GM18505 (cell line): ENCODE results near the gene MXD1.
"Not testable (repeated sequence)": the region's sequence is repeated elsewhere in the genome, so short reads cannot be mapped to it uniquely, and the experiment has no call there.

Experiments
- ATAC-seq: cut with Tn5 transposase; IDR thresholded peaks from one replicate; pipeline ENCODE4 v1.9.1; 2021; ENCODE audit not compliant: unreplicated experiment
- POLR2A ChIP-seq: IDR thresholded peaks from 4 replicates; pipeline ENCODE4 v1.6.1; 2011; ENCODE audit warnings: borderline replicate concordance; ENCODE audit not compliant: insufficient read depth, insufficient read length; ENCODE audit errors: extremely low read depth

Gene MXD1

GRCh38 chr2:69943843-69944525 lies 29.1 kb downstream of the MXD1 start:
- ATAC-seq = no peak
- no peak for TF ChIP-seq POLR2A

DNA sequence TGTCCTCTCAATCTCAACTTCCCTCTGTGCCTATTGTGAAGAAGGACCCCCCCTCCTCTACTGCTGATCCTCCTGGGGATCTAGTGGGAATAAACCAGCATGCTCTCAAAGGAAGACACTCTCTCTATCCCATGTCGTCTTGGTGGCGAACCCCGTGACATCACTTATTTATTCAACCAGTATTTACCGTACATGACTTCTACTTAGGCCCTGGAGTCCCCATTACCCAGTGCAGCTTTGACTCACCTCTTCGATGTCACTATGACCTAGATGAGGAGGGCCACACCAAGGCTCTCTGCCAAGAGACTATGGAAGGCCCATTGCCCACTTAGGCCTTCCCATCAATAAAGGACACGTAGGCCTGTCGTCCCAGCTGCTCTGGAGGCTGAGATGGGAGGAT lies 29.8 kb downstream of the MXD1 start:
- ATAC-seq = no peak
- no peak for TF ChIP-seq POLR2A

DNA sequence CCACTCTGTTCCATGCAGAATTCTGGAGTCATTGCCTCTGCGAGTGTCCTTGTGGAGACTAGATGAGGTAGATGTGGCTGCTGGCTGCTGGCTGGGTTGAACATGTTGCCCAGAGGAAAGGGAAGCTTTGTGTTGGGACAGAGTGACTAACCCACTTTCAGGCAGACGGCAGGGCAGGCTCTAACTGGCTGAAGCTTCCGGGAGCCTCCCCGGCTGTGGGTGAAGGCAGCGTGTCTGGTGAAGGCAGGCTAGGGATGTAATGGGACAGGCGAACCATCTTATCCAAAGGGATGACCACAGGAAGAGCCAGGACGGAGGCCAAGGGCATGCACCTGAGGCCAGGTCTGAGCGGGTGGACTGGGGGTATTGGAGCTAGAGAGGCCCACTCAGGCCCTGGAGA lies 30.5 kb downstream of the MXD1 start:
- TF ChIP-seq POLR2A = no peak
- ATAC-seq = no peak

- TF ChIP-seq POLR2A = no peak
- ATAC-seq = no peak
Observed at GRCh38 chr2:69945941-69946340, 31.0 kb downstream of the MXD1 start.

- no peak for TF ChIP-seq POLR2A
- no peak for ATAC-seq
Observed at GRCh38 chr2:69946351-69947324, 31.7 kb downstream of the MXD1 start.

GRCh38 chr2:69947325-69947931 lies 32.5 kb downstream of the MXD1 start:
- no peak for TF ChIP-seq POLR2A
- ATAC-seq = no peak

DNA sequence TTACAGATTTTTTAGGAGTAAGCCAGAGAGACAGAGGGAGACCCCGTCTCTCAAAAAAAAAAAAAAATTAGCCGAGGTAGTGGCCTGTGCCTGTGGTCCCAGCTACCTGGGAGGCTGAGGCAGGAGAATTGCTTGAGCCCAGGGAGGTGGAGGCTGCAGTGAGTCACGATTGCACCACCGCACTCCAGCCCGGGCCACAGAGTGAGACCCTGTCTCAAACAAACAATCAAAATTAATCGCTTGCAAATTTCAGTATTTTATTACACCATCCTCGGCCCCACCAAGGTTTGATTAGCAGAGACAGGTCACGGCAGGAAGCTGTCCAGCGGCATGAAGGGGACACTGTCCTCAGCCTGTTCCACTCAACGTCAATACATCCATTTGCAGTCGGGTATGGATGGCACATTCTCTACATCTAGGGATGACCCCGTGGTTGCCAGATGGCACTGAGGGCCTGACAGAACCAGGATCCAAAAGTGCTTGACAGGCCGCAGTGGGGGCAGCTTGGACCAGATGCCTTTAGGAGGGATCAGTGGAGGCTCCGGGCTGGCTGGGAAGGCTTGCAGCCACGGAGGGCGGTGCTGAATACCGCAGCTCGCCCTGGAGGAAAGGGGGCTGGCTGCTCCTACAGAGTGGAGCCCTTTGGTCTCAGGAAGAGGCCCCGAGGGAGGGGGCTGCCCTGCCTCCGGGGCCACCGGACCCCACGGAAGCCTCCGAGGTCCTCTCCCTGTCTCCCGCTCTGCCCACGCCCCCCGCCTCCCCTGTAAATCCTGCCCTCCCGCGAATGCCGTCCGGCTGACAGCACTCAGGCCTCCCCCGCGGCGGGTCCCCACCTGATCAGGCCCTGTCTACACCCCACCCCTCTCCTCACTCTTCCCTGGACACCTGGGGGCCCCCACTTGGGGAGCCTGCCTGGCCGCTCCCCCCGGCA lies 33.4 kb downstream of the MXD1 start:
- TF ChIP-seq POLR2A = no peak
- ATAC-seq = no peak

GRCh38 chr2:69948963-69949645 lies 34.2 kb downstream of the MXD1 start:
- ATAC-seq = no peak
- TF ChIP-seq POLR2A = no peak

DNA sequence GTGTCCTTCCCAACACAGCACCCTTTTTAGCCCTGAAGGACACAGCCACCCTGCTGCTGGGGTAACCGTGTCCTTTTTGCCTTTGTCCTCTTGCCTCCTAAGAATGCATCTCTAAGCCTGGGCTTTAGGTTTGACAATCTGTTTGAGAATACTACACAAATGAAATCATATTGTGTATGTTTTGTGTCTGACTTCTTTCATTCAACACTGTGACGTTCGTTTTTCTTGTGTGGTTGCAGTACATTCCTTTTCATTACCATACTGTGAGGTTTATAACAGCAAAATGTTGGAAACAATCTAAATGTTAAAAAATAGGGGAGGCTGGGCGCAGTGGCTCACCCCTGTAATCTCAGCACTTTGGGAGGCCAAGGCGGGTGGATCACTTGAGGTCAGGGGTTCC lies 35.3 kb downstream of the MXD1 start:
- no peak for ATAC-seq
- TF ChIP-seq POLR2A = no peak

GRCh38 chr2:69950671-69951070 lies 35.8 kb downstream of the MXD1 start:
- not testable (repeated sequence) for ATAC-seq

DNA sequence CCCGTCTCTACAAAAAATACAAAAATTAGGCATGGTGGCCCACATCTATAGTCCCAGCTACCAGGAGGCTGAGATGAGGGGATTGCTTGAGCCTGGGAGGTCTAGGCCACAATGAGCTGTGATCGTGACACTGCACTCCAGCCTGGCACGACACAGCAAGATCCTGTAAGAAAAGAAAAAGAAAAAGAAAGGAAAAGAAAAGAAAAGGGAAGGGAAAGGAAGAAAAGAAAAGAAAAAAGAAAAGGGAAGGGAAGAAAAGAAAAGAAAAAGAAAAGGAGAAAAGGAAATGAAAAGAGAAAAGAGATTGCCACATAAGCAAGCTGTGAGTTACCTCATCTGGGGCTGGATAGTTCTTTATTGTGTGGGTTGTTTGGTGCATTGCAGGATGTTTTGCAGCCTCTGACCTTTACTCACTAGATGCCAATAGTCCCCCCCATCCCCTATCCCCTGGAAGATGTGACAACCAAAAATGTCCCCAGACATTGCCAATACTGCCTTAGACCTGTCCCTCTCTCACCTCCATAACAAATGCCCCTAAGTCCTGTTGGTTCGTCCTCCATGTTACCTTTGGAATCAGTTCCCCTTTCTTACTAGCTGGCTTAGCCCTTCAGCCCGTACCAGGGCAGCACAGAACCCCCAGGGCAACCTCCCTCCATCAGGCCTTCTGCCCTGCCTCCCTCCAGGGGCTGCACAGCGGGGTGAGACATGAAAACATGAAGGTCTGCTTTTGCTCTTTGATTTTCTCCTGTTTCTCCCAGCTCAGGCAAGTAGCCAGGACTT lies 37.6 kb downstream of the MXD1 start:
- TF ChIP-seq POLR2A = no peak
- ATAC-seq = no peak

- ATAC-seq = no peak
- TF ChIP-seq POLR2A = no peak
Observed at GRCh38 chr2:69954084-69954483, 39.2 kb downstream of the MXD1 start.

DNA sequence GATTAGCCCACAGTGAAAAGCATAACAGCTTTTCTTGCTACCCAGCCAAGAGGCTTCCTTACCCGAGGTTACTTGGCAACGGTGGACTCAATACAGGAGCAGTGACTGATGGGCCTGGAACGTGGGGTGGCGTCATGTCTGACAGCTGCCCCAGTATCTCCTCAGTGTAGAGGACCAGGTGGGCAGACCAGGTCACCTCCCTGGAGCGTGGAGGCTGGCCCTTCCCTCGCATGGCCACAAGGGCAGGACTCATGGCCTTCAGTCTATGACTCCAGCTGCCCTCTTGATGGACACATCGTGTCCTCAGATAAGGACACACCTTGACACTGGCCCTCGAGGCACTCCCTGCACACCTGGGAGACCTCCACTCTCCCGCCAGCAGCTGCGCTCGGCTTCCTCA lies 40.1 kb downstream of the MXD1 start:
- TF ChIP-seq POLR2A = no peak
- no peak for ATAC-seq
